GM12864 (cell line): ENCODE results near the gene METTL3.

Source experiments
- DNase-seq: peaks from one replicate; pipeline ENCODE4 v3.0.0-alpha.2; 2011; ENCODE audit warnings: low read depth
- H3K4me3 ChIP-seq: 2 replicates; pipeline ENCODE4 v1.5.1; 2011; ENCODE audit warnings: mild to moderate bottlenecking, low read depth, low read length, control low read depth
- CTCF ChIP-seq: IDR thresholded peaks from 2 replicates; pipeline ENCODE4 v1.5.1; 2011; ENCODE audit warnings: low read depth, mild to moderate bottlenecking, moderate library complexity, low read length, control low read depth, inconsistent platforms; ENCODE audit errors: missing control alignments

The METTL3 gene

GRCh38 chr14:21535545-21536417 lies 24.6 kb upstream of the METTL3 start:
- DNase-seq: no peak
- H3K4me3 ChIP-seq: no peak overlapping the region
- TF ChIP-seq CTCF: no peak

- no peak overlapping the region for H3K4me3 ChIP-seq
- TF ChIP-seq CTCF: no peak
- DNase-seq: no peak
Measured at GRCh38 chr14:21534576-21534975, 23.4 kb upstream of the METTL3 start.

- H3K4me3 ChIP-seq: no peak overlapping the region
- no peak for DNase-seq
- TF ChIP-seq CTCF: no peak
Measured at GRCh38 chr14:21533294-21533693, 22.2 kb upstream of the METTL3 start.

- no peak for TF ChIP-seq CTCF
- no peak for DNase-seq
- no peak overlapping the region for H3K4me3 ChIP-seq
Measured at GRCh38 chr14:21529515-21529914, 18.4 kb upstream of the METTL3 start.

- no peak for TF ChIP-seq CTCF
Measured at GRCh38 chr14:21528381-21529348, 17.5 kb upstream of the METTL3 start.

GRCh38 chr14:21527318-21527679 lies 16.2 kb upstream of the METTL3 start:
- no peak for TF ChIP-seq CTCF
- H3K4me3 ChIP-seq: no peak overlapping the region
- no peak for DNase-seq

More at GRCh38 chr14:21528381-21529348, 17.5 kb upstream of the METTL3 start:
- H3K4me3 ChIP-seq: no peak overlapping the region
- DNase-seq: no peak
